Activated CD4-positive, CD25-positive, alpha-beta regulatory T cell treated with anti-CD3 and anti-CD28 coated beads, Interleukin-2, amount 50 U/mL, for 24 hours (primary cell): ENCODE results near the gene CA14.
"Not testable (repeated sequence)": the region's sequence is repeated elsewhere in the genome, so short reads cannot be mapped to it uniquely, and the experiment has no call there.

Experiments
- ATAC-seq, 2 donors: fragments of 150-1000 bp; cut with Tn5 transposase; one replicate each; pipeline ENCODE4 v1.10.0; 2021; ENCODE audit warnings: mild to moderate bottlenecking in 1 of 2, moderate library complexity in 1 of 2

CA14 gene

DNA sequence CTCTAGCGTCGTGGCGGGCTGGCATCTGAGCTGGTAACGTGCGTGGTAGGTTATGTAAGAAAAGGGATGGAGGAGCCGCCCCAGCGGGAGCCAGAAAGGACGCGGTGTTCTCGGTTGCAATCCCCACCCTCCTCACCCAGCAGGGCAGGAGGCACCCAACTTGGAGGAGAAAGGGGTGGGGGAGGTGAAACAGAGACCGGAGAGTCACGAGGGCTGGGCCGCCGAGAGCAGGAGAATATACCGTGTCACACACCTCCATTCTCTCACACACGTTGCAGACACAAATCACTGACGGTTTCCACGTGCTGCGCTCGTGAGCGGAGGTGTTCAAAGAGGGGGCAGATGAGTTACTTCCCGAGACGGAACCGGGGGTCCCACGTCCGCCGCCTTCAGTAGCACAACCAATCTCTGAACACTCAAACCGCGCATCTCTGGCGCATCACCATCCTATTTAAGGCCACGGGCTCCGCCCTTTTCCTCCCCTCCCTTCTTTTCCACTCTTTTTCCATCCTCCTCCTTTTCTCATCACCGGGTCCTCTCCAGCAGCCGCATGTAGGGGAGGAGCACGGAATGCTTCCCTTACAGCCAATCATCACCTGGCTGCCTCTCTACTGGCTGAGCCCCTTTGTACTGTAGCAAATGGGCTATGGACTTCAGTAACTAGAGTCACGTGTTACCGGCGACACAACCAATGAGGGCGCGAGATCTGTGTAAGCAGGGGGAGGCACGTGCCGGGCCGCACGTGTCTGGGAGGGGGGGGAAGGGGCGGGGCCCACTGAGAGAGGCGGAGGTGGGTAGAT is 24.4 kb downstream of the CA14 start, which contains the start of gene CIART:
TSS of gene CIART (plus strand) at position 797 of the 800 bp plus-strand sequence. CDS start 714 bp downstream, outside the sequence.
- peak; percentile 96 to 97 for ATAC-seq

DNA sequence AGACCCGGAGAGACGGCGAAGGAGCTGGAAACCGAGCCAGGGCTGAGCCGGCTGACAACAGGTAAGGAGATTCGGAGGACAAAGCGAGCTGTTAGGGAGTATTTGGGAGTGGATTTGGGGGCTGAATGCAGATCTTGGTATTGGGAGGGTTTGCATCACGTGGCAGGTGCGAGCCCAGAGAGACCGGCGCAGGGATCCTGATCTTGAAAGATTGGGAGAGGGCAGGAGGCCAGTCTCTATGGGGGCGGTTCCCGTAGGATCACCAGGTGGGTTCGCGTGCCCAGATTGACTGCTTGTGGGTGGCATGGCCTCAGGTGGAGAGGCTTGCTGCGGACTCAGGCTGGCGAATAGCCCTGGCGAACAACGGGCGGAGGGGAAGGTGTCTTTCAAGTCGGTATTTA is 25.0 kb downstream of the CA14 start:
- ATAC-seq: no peak

DNA sequence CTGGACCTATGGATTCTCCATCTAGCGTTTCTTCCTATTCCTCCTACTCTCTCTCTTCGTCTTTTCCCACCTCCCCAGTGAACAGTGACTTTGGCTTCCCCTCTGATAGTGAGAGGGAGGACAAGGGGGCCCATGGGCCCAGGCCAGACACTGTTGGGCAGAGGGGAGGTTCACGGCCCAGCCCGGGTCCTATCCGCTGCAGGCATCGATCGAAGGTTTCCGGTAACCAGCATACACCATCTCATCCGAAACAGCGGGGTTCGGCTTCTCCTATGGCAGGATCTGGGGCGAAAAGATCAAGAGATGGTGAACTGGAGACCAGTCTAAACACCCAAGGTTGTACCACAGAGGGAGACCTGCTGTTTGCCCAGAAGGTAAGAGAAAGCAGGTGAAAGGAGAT is 25.7 kb downstream of the CA14 start:
- ATAC-seq: no peak

DNA sequence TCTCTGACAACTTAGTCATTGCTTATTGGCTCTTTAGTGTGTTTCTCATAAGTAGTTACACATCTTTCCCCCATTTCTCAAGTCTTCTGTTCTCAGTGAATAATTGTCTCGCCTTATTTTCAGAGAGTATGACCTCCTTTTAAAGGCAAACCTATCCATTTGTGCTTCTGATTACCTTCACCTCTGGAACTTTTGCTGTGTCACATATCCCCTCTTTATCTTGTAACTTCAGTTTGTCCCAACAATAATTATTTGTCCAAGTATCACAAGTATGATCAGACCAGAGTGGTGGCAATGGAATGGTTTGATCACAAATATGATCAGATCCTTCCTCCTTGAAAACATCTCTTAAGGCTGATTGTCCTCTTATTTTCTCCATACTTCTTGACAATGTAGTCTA is 30.8 kb downstream of the CA14 start:
- no peak for ATAC-seq

DNA sequence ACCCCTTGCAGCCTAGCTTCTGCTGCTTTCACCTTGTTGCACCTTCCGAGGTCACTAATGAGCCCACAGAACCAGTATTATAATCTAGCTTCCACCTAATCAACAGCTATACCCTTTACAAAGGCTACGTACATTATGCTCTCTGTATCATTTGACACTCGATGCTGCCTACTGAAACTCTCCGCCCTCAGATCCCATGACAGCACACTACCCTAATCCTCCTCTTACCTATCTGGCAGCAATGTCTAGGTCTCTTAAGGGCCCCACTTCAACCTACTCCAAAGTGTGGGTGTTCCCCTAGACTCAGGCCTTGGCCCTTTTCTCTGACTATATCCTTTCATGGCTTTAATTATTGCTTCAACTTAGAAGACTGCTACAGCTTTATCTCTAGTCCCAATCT is 31.2 kb downstream of the CA14 start:
- ATAC-seq: no peak

DNA sequence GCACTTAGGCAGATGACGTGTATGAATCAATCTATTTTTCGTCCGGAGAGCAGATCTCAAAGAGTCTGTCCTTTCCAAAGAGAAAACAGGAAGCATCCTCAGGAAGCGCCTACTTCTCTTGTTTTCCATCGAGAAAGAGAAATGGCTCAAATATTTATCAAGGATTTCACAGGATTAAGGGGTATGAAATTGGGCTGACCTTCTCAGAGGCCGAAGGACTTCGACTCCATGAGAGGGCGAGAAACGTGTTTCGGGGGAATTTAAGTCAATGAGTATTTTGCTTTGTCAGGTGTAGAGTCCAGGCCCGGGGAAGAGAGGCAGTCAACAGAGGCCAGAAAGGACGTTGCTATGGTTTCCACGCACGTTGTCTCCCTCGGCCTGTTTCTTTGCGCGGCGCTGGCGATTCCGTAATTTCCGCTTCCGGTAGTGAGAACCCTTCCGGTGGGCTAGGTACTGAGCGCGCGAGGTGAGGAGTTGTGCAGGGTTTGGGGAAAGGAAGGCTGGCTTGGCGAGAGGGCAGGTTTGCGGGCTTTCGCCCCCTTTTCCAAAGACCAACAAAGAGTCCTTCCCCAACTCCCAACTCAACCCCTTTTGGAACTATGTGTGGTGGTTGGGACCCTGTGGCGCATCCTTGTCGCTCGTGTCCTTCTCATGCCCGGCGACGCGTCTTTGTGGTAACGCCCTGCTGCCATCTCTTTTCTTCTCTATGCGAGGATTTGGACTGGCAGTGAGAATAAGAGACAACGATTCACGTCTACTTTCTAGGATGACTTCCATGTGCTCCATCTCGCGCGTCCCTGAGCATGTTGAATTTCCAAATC is 36.1 kb downstream of the CA14 start, which contains the start of gene MRPS21:
TSS of gene MRPS21 (plus strand) at position 429 of the 821 bp plus-strand sequence. CDS start 506 bp downstream, outside the sequence.
- peak; percentile 99 for ATAC-seq

DNA sequence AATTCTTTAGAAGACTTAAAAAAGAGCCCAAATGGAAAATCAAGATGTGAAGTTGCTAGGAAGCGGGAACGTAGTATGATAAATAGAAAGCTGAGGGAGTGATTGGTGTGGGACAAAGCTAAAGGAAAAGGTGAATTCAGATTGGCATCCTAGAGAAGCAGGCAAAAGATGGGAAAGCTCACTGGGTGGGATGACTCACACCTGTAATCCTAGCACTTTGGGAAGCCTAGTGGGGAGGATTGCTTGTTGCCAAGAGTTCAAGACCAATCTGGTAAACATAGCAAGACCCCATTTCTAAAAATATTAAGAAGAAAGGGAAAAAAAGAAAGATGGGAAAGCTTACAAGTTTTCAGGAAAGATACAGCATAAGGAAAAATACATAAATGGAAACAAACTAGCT is 37.9 kb downstream of the CA14 start:
- no peak for ATAC-seq

DNA sequence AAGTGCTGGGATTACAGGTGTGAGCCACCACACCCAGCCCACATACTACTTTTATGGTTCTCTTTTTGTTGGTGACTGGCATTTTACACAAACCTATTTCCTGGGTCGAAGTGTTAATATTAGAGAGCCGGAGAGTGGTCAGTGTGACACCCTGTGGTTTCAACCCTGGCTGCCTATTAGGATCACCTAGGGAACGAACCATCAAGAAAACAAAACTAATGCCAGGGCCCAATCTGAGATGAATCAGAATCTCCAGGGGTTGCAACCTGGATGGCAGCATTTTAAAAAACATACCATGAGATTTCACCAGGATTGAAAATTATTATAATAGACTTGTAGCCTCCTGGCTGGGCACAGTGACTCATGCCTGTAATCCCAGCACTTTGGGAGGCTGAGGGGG is 42.1 kb downstream of the CA14 start:
- ATAC-seq: no peak

DNA sequence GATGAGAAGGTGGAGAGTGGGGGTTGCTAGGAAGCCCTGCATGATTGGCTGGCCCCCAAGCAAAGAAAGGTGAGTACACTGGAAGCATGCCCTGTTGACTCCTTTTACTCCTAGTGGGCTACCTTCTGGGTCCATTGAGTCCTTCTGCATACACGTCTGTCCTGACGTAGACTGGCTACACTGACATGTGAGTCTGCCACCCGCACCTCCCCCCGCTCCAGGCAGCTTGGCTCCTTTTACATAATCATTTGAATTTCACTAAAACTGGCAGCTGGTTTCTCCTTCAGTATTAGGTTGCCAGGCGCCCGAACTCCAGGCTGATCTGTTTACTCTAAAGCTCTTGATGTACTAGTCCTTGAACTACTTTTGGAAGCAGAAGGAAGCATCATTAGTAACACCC is 44.8 kb downstream of the CA14 start:
- no peak for ATAC-seq

DNA sequence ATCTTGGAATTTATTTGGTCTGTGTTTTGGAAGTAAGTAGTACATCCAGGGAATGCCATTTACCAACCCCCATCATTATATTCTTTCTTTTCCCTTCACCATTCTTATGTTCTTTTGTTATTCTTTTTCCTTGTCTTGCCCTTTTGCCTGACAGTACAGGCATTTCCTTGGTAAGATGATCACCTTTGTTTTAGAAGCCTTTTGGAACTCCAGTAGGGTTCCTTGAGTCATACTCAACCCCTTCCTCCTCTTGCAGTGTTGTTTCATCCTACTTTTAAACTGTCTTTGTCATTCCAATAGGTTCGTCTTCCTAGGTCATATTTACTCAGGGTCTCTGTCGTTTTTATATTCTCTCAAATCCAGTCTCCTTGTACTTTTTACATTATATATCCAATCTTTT is 45.3 kb downstream of the CA14 start:
- no peak for ATAC-seq

DNA sequence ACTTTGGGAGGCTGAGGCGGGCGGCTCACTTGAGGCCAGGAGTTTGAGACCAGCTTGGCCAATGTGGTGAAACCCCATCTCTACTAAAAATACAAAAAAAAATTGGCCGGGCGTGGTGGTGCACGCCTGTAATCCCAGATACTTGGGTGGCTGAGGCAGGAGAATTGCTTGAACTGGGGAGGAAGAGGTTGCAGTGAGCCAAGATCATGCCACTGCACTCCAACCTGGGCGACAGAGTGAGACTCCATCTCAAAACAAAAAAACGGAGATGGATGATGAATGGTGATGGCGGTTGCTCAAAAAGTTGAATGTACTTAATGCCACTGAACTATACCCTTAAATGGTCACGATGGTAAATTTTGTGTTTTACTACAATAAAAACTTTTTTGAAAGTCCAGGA is 51.0 kb downstream of the CA14 start:
- not testable (repeated sequence) for ATAC-seq

DNA sequence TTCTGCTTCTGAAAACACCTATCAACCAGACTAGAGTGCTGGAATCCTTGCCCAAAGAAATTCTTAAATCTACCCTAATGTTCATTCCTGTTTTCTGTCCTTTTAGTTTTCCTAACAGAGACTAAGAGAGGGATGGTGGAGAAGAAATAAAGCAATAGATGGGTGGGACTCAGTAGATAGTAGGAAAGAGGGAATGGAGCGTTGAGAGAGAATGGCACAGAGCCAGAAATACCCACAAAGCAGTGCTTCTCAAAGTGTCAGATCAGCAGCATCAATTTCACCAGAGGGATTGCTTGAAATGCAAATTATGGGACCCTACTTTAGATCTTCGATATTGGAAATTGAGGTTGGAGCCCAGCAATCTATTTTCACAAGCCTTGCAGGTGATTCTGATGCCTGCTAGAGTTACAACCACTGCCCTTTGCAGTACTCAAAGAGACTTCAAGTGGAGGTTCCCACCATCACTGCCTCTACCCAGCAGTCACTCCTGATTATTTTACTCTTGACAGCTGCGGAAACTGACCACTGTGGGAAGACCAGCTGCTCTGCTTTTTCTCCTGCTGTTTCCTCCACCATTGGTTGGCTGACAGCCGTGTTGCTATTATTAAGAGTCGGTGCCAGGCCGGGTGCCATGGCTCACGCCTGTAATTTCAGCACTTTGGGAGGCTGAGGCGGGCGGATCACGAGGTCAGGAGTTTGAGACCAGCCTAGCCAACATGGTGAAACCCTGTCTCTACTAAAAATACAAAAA is 52.4 kb downstream of the CA14 start:
- no peak for ATAC-seq

DNA sequence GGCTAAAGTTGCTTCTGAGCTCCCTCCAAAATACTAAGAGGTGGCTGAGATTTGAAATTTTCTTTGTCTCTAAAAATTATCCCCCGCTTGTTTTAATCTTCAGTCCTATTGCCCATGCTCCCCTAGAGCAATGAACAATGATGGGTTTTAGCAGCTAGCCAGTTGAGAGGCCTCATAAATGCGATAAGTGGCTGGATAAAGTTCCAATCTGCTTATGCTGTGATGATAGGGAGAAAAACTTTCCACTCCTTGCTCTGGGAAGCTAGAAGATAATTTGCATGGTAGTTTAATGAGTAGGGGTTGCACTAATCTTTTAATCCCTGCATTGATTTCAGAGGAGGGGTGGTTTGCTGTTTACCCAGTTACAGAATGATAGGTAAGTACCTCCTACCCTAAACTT is 54.2 kb downstream of the CA14 start:
- ATAC-seq: no peak
